Stomach (tissue), 9 donors: ENCODE measurements around the gene ZNF497. TPM values are rescaled to one million over a fixed set of nuclear protein-coding genes. Genes with fewer than 3 reads are reported as not detected.

ENCODE experiments used
- DNase-seq, 2 donors: peaks; one replicate each; pipeline versions ENCODE4 v3.0.0 to v3.0.0-alpha.2; 2013 to 2019
- H3K27ac ChIP-seq, 5 donors: fragments of 200-600 bp in 4 of 5; sonication (generic) in 4 of 5; one replicate each; pipeline ENCODE4 v1.5.1; 2013 to 2019; ENCODE audit warnings: mild to moderate bottlenecking in 1 of 5, moderate library complexity in 1 of 5
- H3K27me3 ChIP-seq, 3 donors: fragments of 200-600 bp; sonication (generic); one replicate each; pipeline ENCODE4 v1.5.1; 2017 to 2019; ENCODE audit warnings: mixed run types in 1 of 3
- H3K36me3 ChIP-seq, 4 donors: fragments of 200-600 bp; sonication (generic); 1 replicate in 3 of 4; 2 replicates in 1 of 4; pipeline ENCODE4 v1.5.1; 2016 to 2019
- H3K4me1 ChIP-seq, 4 donors: fragments of 200-600 bp; sonication (generic); one replicate each; pipeline ENCODE4 v1.5.1; 2016 to 2019
- H3K4me3 ChIP-seq, 4 donors: fragments of 200-600 bp; sonication (generic) in 3 of 4; one replicate each; pipeline ENCODE4 v1.5.1; 2016 to 2019; ENCODE audit warnings: mild to moderate bottlenecking in 1 of 4
- H3K9me3 ChIP-seq, 4 donors: fragments of 200-600 bp; sonication (generic); one replicate each; pipeline ENCODE4 v1.5.1; 2016 to 2019
- EP300 ChIP-seq: sonication (generic); formaldehyde crosslinking; IDR thresholded peaks from one replicate; pipeline ENCODE4 v1.6.1; 2017; ENCODE audit warnings: antibody characterized with exemption
- POLR2A ChIP-seq, 4 donors: fragments of 450-650 bp; IDR thresholded peaks; one replicate each; pipeline ENCODE4 v1.6.1; 2016; ENCODE audit warnings: antibody characterized with exemption in 4 of 4, control low read depth in 2 of 4, mild to moderate bottlenecking in 1 of 4, moderate library complexity in 1 of 4
- POLR2AphosphoS5 ChIP-seq, 3 donors: sonication (generic); formaldehyde crosslinking; IDR thresholded peaks; one replicate each; pipeline ENCODE4 v1.6.1; 2016; ENCODE audit warnings: antibody characterized with exemption in 3 of 3
- WGBS, 5 donors: extraction: QIAGEN DNeasy Blood & Tissue Kit in 3 of 5; methylation state at CpG; one replicate each; pipeline versions ENCODE4 v1.1.5 to v1.1.7; 2013 to 2018; 5-methylcytosine and 5-hydroxymethylcytosine counted together
- intact Hi-C: fragments of 100-400 bp; cut with DNase I; formaldehyde crosslinking; loops from one replicate; pipeline ENCODE4 v1.15.1; 2023; ENCODE audit warnings: low total_unique reads
- polyA plus RNA-seq, 3 donors: library from polyadenylated mRNA; stranded (reverse); fragments of 200-250 nt; gene quantifications; one replicate each; pipeline ENCODE4 v1.2.3, GENCODE V29; 2013
- total RNA-seq, 5 donors: library from RNA; depleted of rRNA; stranded (reverse); fragments of >200 nt; gene quantifications; one replicate each; pipeline versions ENCODE4 v1.1.0 to v1.2.3, GENCODE V29; 2014 to 2016
- TF ChIP-seq, protein P1 (sequence below), 7 experiments: fragments of 450-650 bp in 4 of 7; fragments of 200-600 bp in 3 of 7; sonication (generic) in 3 of 7; IDR thresholded peaks; one replicate each; pipeline ENCODE4 v1.5.1; 2016 to 2019; ENCODE audit warnings: antibody characterized with exemption in 7 of 7, control low read depth in 2 of 7, mild to moderate bottlenecking in 1 of 7
- donor health status: healthy with polysubstance abuse.
- donor health status: Bipolar disorder and iron deficiency.
- donor health status: healthy.

ZNF497 gene
- total and polyA plus RNA-seq, 8 donors, result 0.12 to 12.3 (median 1.0) TPM; not detected in 1

DNA sequence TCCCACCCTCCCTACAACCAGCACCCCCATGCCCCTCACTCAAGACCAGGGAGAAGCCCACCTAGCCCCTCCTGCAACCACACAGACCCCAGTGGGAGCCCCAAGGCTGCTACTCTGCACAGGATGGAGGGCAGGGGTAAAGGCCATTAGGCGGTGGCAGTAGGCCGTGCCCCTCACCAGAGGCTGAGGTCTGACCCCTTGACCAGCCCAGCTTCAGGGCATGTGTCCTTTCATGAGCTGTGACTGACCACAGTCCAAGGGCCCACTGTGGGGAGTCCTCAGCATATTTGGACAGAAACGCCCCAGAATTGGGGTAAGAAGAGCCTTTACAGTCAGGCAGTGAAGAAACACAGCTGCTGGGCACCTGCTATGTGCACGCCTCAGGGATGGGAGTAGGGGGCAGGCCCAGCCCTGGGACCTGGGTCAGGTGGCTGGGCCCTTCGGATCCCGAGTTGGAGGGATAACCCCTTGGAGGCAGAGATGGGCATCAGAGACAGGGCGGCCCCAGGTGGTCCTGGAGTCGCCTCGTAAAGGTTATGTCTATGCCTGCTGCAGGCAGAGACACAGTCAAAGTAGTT is 22.9 kb upstream of the ZNF497 start:
- H3K27ac ChIP-seq, result peak overlapping the region; percentile 93 to 98 (median 97)
- no peaks in the 10 kb centered on the region for H3K9me3 ChIP-seq
- H3K4me3 ChIP-seq, result peak overlapping the region in 3 of 4 donors; percentile 82 to 98 (median 92)
- DNase-seq, result no peak
- WGBS, 5 donors, result 75 to 81% (median 79%) methylated on average over 9 of the region's 9 CpGs
- intact Hi-C loops, result no loop called here
- TF ChIP-seq POLR2A (IDR thresholded peaks at IDR 0.05) (no peak), EP300 (no peak), POLR2AphosphoS5 (IDR thresholded peaks at IDR 0.05) (no peak)
- TF ChIP-seq, protein P1, sequence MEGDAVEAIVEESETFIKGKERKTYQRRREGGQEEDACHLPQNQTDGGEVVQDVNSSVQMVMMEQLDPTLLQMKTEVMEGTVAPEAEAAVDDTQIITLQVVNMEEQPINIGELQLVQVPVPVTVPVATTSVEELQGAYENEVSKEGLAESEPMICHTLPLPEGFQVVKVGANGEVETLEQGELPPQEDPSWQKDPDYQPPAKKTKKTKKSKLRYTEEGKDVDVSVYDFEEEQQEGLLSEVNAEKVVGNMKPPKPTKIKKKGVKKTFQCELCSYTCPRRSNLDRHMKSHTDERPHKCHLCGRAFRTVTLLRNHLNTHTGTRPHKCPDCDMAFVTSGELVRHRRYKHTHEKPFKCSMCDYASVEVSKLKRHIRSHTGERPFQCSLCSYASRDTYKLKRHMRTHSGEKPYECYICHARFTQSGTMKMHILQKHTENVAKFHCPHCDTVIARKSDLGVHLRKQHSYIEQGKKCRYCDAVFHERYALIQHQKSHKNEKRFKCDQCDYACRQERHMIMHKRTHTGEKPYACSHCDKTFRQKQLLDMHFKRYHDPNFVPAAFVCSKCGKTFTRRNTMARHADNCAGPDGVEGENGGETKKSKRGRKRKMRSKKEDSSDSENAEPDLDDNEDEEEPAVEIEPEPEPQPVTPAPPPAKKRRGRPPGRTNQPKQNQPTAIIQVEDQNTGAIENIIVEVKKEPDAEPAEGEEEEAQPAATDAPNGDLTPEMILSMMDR (IDR thresholded peaks at IDR 0.05), result no peak
- no peaks in the 10 kb centered on the region for H3K27me3 ChIP-seq
- peaks cover 11 to 25% (median 24%) of the 10 kb centered on the region in 4 donors for H3K36me3 ChIP-seq
- peaks cover 31 to 62% (median 57%) of the 10 kb centered on the region in 4 donors for H3K4me1 ChIP-seq

DNA sequence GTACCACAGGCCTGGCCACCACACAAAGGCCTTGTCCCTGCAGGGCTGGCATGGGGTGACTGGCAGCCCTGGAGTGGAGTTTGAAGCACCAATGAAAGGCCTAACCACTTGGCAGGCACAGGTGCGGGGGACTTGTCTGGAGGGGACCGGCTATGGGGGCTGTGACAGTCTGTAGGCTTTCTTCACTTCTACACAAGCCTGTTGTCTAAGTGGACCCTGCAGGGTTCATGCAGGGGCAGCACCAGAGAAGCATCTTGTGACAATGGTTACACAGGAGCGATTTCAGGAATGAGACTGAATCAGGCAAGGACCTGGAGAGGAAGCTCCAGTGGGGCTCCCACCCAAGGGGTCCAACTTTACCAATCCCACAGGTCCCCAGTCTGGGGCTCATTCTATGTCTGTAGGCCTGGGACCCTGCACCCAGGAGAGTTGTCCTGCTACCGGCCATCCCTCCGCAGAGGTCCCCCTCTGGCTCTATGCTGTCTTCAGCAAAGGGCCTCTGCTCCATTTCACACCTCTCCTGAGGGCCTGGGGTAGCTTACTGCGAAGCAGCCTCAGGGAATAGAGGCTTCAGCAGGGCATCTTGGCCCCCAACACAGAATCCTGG is 20.5 kb upstream of the ZNF497 start:
- Histone ChIP-seq H3K27ac (no peak overlapping the region), H3K4me3 (no peak overlapping the region), H3K4me1 (peaks cover 37 to 53% (median 51%) of the 10 kb centered on the region in 4 donors), H3K9me3 (no peaks in the 10 kb centered on the region), H3K36me3 (peaks cover 0 to 2% (median 1%) of the 10 kb centered on the region in 4 donors), H3K27me3 (no peaks in the 10 kb centered on the region)
- WGBS, 5 donors, result 93 to 97% (median 94%) methylated on average over 4 to 6 of the region's 6 CpGs
- DNase-seq, result peak in 1 of 2 donors; percentile 4
- TF ChIP-seq, protein P1 (IDR thresholded peaks at IDR 0.05), result no peak
- TF ChIP-seq POLR2AphosphoS5 (IDR thresholded peaks at IDR 0.05), result no peak
- no peak for TF ChIP-seq EP300
- no peak for TF ChIP-seq POLR2A (IDR thresholded peaks at IDR 0.05)
- intact Hi-C loops, result no loop called here

DNA sequence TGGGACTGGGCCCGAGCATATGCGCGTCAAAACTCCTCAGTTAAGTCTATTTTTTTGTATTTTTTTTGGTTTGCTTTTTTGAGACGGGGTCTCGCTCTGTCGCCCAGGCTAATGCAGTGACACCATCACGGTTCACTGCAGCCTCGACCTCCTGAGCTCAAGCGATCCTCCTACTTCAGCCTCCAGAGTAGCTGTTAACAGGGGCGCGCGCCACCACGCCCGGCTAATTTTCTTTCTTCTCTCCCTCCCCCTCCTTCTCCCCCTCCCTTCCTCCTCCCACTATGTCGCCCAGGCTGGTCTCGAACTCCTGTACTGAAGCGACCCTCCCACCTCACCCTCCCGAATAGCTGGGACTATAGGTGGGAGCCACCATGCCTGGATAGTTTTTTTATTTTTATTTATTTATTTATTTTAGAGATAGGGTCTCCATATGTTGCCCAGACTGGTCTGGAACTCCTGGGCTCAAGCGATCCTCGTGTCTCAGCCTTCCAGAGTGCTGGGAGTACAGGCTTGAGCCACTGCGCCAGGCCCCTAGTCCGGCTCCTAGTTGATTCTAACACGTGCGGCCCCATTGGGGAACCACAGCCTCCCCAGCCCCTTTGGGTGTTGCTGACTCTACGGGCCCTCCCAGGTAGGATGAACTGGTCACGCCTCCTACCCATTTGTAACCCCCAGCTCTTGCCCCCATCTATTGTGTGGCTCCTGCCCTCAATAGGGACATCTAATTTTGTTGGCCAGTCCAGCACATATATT is 19.1 kb upstream of the ZNF497 start:
- Histone ChIP-seq H3K4me3 (peak overlapping the region; percentile 75 to 96 (median 90)), H3K9me3 (no peaks in the 10 kb centered on the region), H3K27ac (peak overlapping the region; percentile 68 to 99 (median 96)), H3K36me3 (no peaks in the 10 kb centered on the region), H3K27me3 (no peaks in the 10 kb centered on the region), H3K4me1 (peaks cover 32 to 45% (median 44%) of the 10 kb centered on the region in 4 donors)
- DNase-seq, result no peak
- no peak for TF ChIP-seq EP300
- TF ChIP-seq, protein P1 (IDR thresholded peaks at IDR 0.05), result no peak
- TF ChIP-seq POLR2AphosphoS5 (IDR thresholded peaks at IDR 0.05), result no peak
- no peak for TF ChIP-seq POLR2A (IDR thresholded peaks at IDR 0.05)
- intact Hi-C loops, result no loop called here
- 26 to 32% (median 28%) methylated on average over 26 of the region's 26 CpGs for WGBS, 5 donors

DNA sequence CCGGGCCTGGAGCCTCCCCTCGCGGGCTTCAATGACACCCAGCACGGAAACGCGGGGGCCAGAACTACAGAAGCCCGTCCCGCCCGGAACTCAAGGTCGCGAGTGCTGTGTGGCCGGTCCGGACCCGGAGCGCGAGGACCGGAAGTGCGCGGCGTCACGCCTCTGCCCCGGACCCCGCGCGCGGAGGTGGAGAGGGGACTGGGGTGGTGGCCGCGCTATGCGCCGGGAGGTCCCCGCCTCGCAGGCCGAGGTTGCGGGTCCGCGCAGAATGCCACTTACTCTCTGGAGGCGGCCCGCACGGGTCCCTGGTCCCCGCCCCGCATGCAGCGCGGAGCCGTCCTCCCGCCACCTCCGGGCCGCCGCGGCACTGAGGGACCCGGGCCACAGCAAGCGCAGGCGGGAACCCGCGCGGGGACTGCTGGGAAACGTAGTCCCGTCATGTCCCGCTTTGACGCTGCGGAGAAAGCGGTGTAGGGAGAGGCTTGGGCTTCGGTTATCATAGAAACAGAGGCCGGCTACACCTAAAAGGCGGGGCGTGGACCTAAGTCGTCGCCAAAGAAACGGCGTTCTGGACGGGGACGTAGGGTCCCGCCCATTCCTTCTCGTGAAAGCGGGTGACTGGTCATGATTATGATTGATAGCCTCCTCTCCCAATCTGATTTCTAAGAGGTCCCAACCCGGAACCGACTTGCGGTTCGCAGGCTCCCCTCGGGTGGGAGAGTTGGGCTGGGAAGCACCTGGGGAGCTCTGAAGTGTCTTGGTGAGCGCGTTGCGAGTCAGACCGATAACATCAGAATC is 18.3 kb upstream of the ZNF497 start, which contains the start of gene ZNF837:
Gene ZNF837 (minus strand): TSS at position 369 of the 798 bp plus-strand sequence. CDS start 11,698 bp downstream, outside the sequence.
- H3K4me3 ChIP-seq, result peak within 1 kb of the TSS; percentile 75 to 96 (median 90)
- intact Hi-C loops, result no loop called here
- DNase-seq, result peak; percentile 99 to 100
- no peaks in the 10 kb centered on the region for H3K9me3 ChIP-seq
- H3K27me3 ChIP-seq, result no peaks in the 10 kb centered on the region
- peak within 1 kb of the TSS; percentile 94 to 99 (median 97) for H3K27ac ChIP-seq
- WGBS, 5 donors, result 0 to 1% (median 1%) methylated on average over 31 to 83 of the region's 83 CpGs
- TF ChIP-seq POLR2A (IDR thresholded peaks at IDR 0.05) (peak in 2 of 4 donors; percentile 19 to 70), POLR2AphosphoS5 (IDR thresholded peaks at IDR 0.05) (peak; percentile 3 to 86 (median 76)), EP300 (no peak)
- TF ChIP-seq, protein P1 (IDR thresholded peaks at IDR 0.05), result no peak
- peaks cover 25 to 40% (median 36%) of the 10 kb centered on the region in 4 donors for H3K4me1 ChIP-seq
- no peaks in the 10 kb centered on the region for H3K36me3 ChIP-seq
